Measurements from ENCODE around the gene CCDC107. TPM values are rescaled to one million over a fixed set of nuclear protein-coding genes. Genes with fewer than 3 reads are reported as not detected.
"Not testable (repeated sequence)": the region's sequence is repeated elsewhere in the genome, so short reads cannot be mapped to it uniquely, and the experiment has no call there.

CCDC107 gene
- total RNA-seq, 1 experiment from 2014 or later, result 12.0 TPM

- Histone ChIP-seq H3K23ac (ENCODE audit: insufficient read length, low read depth, low read length) (no peak overlapping the region), H4K8ac (replicated peaks; ENCODE audit: insufficient read length, low read depth, low read length) (no peak overlapping the region), H3K18ac (ENCODE audit: insufficient read length, low read depth, low read length) (no peak overlapping the region), H3K9ac (ENCODE audit: extremely low read depth, insufficient read length, low read length) (no peak overlapping the region), H3K79me2 (ENCODE audit: insufficient read depth, low read length) (no peaks in the 10 kb centered on the region), H2AK5ac (ENCODE audit: insufficient read length, low read length) (no peak overlapping the region), H3K27me3 (ENCODE audit: insufficient read depth, low read length) (0 out of 2 replicates have a peak, but pooled peaks cover 4% of the 10 kb centered on the region), H3K56ac (ENCODE audit: insufficient read length, low read depth, low read length) (no peak overlapping the region), H2BK5ac (ENCODE audit: insufficient read length, low read length) (no peak overlapping the region), H3T11ph (ENCODE audit: low read length) (no peak overlapping the region), H2BK20ac (ENCODE audit: low read depth, low read length, poor library complexity, severe bottlenecking) (no peak overlapping the region), H3K14ac (ENCODE audit: insufficient read depth, low read length) (no peak overlapping the region), H2BK15ac (ENCODE audit: low read depth, low read length) (no peak overlapping the region), H3K23me2 (ENCODE audit: insufficient read length, low read depth, low read length, poor library complexity, severe bottlenecking) (peaks cover 2% of the 10 kb centered on the region), H3K4ac (ENCODE audit: low read depth, low read length) (no peak overlapping the region), H3K4me2 (ENCODE audit: insufficient read depth, insufficient read length, low read length) (no peak overlapping the region), H3K9me3 (ENCODE audit: control insufficient read depth, low read depth, low read length) (no peaks in the 10 kb centered on the region), H4K91ac (ENCODE audit: insufficient read length, low read depth, low read length) (no peak overlapping the region), H2BK120ac (ENCODE audit: low read depth, low read length, poor library complexity, severe bottlenecking) (no peak overlapping the region), H3K4me1 (ENCODE audit: insufficient read depth, low read length) (no peaks in the 10 kb centered on the region; the same call in 1 of the 2 replicates), H4K5ac (ENCODE audit: insufficient read length, low read depth, low read length) (no peak overlapping the region), H2AFZ (ENCODE audit: low read length) (no peak overlapping the region), H4K20me1 (ENCODE audit: control insufficient read depth, insufficient read depth, insufficient read length) (no peaks in the 10 kb centered on the region), H3K79me1 (ENCODE audit: insufficient read depth, low read depth, low read length, poor library complexity, severe bottlenecking) (no peaks in the 10 kb centered on the region), H3K27ac (ENCODE audit: insufficient read length, low read depth, low read length) (no peak overlapping the region), H2BK12ac (ENCODE audit: insufficient read length, low read depth, low read length) (no peak overlapping the region)
- peak; percentile 74 for TF ChIP-seq CTCF (conservative IDR thresholded peaks at IDR 0.05)
- WGBS (ENCODE audit: extremely low coverage, insufficient read length, low lambda C conversion rate), result no CpG with 5 or more reads among the region's 8 CpGs
- Mint-ChIP-seq H3K36me3 (ENCODE audit: insufficient read depth in 1 of 3, low read depth in 3 of 3) (peaks cover 9 to 25% (median 21%) of the 10 kb centered on the region in 3 experiments; a peak in 6 of 7 replicates), H3K4me1 (peaks cover 7 to 13% of the 10 kb centered on the region in 2 experiments), H3K9me3 (no peaks in the 10 kb centered on the region; a peak in 2 of 5 replicates), H3K27ac (no peak overlapping the region), H3K27me3 (ENCODE audit: low read depth) (peaks cover 17% of the 10 kb centered on the region), H3K4me3 (no peak overlapping the region)
- DNase-seq, result peak; percentile 58
Measured at GRCh38 chr9:35611230-35611797, 46.8 kb upstream of the CCDC107 start.

- DNase-seq; H3K27me3 ChIP-seq (ENCODE audit: insufficient read depth, low read length); H2AK5ac ChIP-seq (ENCODE audit: insufficient read length, low read length); H3T11ph ChIP-seq (ENCODE audit: low read length); H3K79me1 ChIP-seq (ENCODE audit: insufficient read depth, low read depth, low read length, poor library complexity, severe bottlenecking); H3K9me3 Mint-ChIP-seq; H3K4ac ChIP-seq (ENCODE audit: low read depth, low read length); H2AFZ ChIP-seq (ENCODE audit: low read length); H3K56ac ChIP-seq (ENCODE audit: insufficient read length, low read depth, low read length); H4K91ac ChIP-seq (ENCODE audit: insufficient read length, low read depth, low read length); H3K27ac Mint-ChIP-seq; H3K4me1 ChIP-seq (ENCODE audit: insufficient read depth, low read length); H3K14ac ChIP-seq (ENCODE audit: insufficient read depth, low read length); H4K5ac ChIP-seq (ENCODE audit: insufficient read length, low read depth, low read length); H2BK120ac ChIP-seq (ENCODE audit: low read depth, low read length, poor library complexity, severe bottlenecking); H3K23me2 ChIP-seq (ENCODE audit: insufficient read length, low read depth, low read length, poor library complexity, severe bottlenecking); H3K9ac ChIP-seq (ENCODE audit: extremely low read depth, insufficient read length, low read length); H3K27ac ChIP-seq (ENCODE audit: insufficient read length, low read depth, low read length); H3K4me2 ChIP-seq (ENCODE audit: insufficient read depth, insufficient read length, low read length); H3K9me3 ChIP-seq (ENCODE audit: control insufficient read depth, low read depth, low read length); H4K8ac ChIP-seq (replicated peaks; ENCODE audit: insufficient read length, low read depth, low read length); H3K79me2 ChIP-seq (ENCODE audit: insufficient read depth, low read length); H2BK5ac ChIP-seq (ENCODE audit: insufficient read length, low read length); H3K18ac ChIP-seq (ENCODE audit: insufficient read length, low read depth, low read length); H2BK20ac ChIP-seq (ENCODE audit: low read depth, low read length, poor library complexity, severe bottlenecking); H3K4me3 Mint-ChIP-seq; H4K20me1 ChIP-seq (ENCODE audit: control insufficient read depth, insufficient read depth, insufficient read length); H3K23ac ChIP-seq (ENCODE audit: insufficient read length, low read depth, low read length); H2BK12ac ChIP-seq (ENCODE audit: insufficient read length, low read depth, low read length); H2BK15ac ChIP-seq (ENCODE audit: low read depth, low read length): not testable (repeated sequence)
- H3K4me1 Mint-ChIP-seq, result peaks cover 11 to 12% of the 10 kb centered on the region in 2 experiments
- H3K36me3 Mint-ChIP-seq (ENCODE audit: insufficient read depth in 1 of 3, low read depth in 3 of 3), result peaks cover 9 to 22% (median 16%) of the 10 kb centered on the region in 3 experiments; a peak in 6 of 7 replicates
- no CpG with 5 or more reads among the region's 4 CpGs for WGBS (ENCODE audit: extremely low coverage, insufficient read length, low lambda C conversion rate)
- peaks cover 23% of the 10 kb centered on the region for H3K27me3 Mint-ChIP-seq (ENCODE audit: low read depth)
Measured at GRCh38 chr9:35612066-35612465, 46.0 kb upstream of the CCDC107 start.

Data from H9 (cell line).